Astrocyte of the cerebellum (primary cell): ENCODE results near the gene EFNA1.

Experiments used
- DNase-seq: peaks from one replicate; pipeline ENCODE4 v3.0.0-alpha.2; 2011; ENCODE audit warnings: low read depth
- H3K4me3 ChIP-seq: 2 replicates; pipeline ENCODE4 v1.5.1; 2011; ENCODE audit warnings: mild to moderate bottlenecking, low read depth, low read length, moderate library complexity
- CTCF ChIP-seq: IDR thresholded peaks from 2 replicates; pipeline ENCODE4 v1.5.1; 2012; ENCODE audit warnings: low read length, low read depth, moderate library complexity, mild to moderate bottlenecking; ENCODE audit errors: missing control alignments
- in situ Hi-C: cut with HindIII; loops from 2 replicates; pipeline ENCODE4 v1.10.0; 2017; ENCODE audit warnings: low sequenced_read_pairs

The EFNA1 gene

GRCh38 chr1:155127105-155127966 lies at the start of gene EFNA1:
Gene EFNA1 (plus strand): TSS chr1:155127876. CDS start chr1:155127978, 102 bp downstream.
- H3K4me3 ChIP-seq: peak within 1 kb of the TSS; percentile 46
- no peak for DNase-seq
- no peak for TF ChIP-seq CTCF
- in situ Hi-C loops: no loop called here

- TF ChIP-seq CTCF: no peak
- DNase-seq: no peak
- peak within 1 kb of the TSS; percentile 21 for H3K4me3 ChIP-seq
- in situ Hi-C loops: no loop called here
Observed at GRCh38 chr1:155078469-155079209, 49.0 kb upstream of the EFNA1 start, which contains the start of gene EFNA3. Gene EFNA3 (plus strand): TSS chr1:155078837. CDS start chr1:155078942, 105 bp downstream.

- in situ Hi-C loops: no loop called here
- no peak for TF ChIP-seq CTCF
- no peak for DNase-seq
- peak overlapping the region; percentile 21 for H3K4me3 ChIP-seq
Observed at GRCh38 chr1:155079210-155079486, 48.5 kb upstream of the EFNA1 start.

- no peak for TF ChIP-seq CTCF
- no peak for DNase-seq
- in situ Hi-C loops: no loop called here
- H3K4me3 ChIP-seq: no peak overlapping the region
Observed at GRCh38 chr1:155079487-155080311, 48.0 kb upstream of the EFNA1 start.

- no peak for DNase-seq
- in situ Hi-C loops: no loop called here
- no peak for TF ChIP-seq CTCF
- H3K4me3 ChIP-seq: no peak overlapping the region
Observed at GRCh38 chr1:155080312-155081228, 47.1 kb upstream of the EFNA1 start.
